ENCODE results near the gene INSL3.

The INSL3 gene

GRCh38 chr19:17855280-17856152 is 34.2 kb upstream of the INSL3 start:
- Histone ChIP-seq H2AFZ (ENCODE audit: low read length) (peak overlapping the region; percentile 30; the same call in 1 of the 2 replicates), H3K9me2 (replicated peaks; ENCODE audit: insufficient read depth, low read length) (no peaks in the 10 kb centered on the region), H3K4me2 (ENCODE audit: low read depth, low read length) (0 out of 2 replicates have a peak overlapping the region, but pooled peaks have one; percentile 33), H3K4me1 (ENCODE audit: low read length) (peaks cover 6% of the 10 kb centered on the region), H3K36me3 (replicated peaks; ENCODE audit: insufficient read depth, low read length) (no peaks in the 10 kb centered on the region; the same call in 1 of the 2 replicates), H3K4me3 (ENCODE audit: low read length) (no peak overlapping the region), H3K79me2 (ENCODE audit: low read length) (peaks cover 9% of the 10 kb centered on the region), H4K20me1 (ENCODE audit: insufficient read depth, low read length) (peaks cover 2% of the 10 kb centered on the region; the same call in 1 of the 2 replicates), H3K27ac (ENCODE audit: low read length) (no peak overlapping the region), H3K27me3 (replicated peaks; ENCODE audit: insufficient read depth, low read length) (peaks cover 8% of the 10 kb centered on the region; the same call in 1 of the 2 replicates), H3K9me3 (replicated peaks; ENCODE audit: insufficient read depth, low read length) (no peaks in the 10 kb centered on the region), H3K9ac (ENCODE audit: low read length) (no peak overlapping the region), H3F3A (ENCODE audit: insufficient read depth, low read length) (peaks cover 6% of the 10 kb centered on the region)
- TF ChIP-seq CTCF (IDR thresholded peaks at IDR 0.05; ENCODE audit: low read length) (peak; percentile 96), EZH2phosphoT487 (IDR thresholded peaks at IDR 0.05; ENCODE audit: low read length) (no peak)
- DNase-seq, result peak; percentile 77

- TF ChIP-seq EZH2 (optimal IDR thresholded peaks at IDR 0.05; ENCODE audit: low read depth, low read length) (no peak), CTCF (IDR thresholded peaks at IDR 0.05; ENCODE audit: low read length) (no peak), EZH2phosphoT487 (IDR thresholded peaks at IDR 0.05; ENCODE audit: low read length) (no peak)
These were observed 32.7 kb upstream of the INSL3 start for GRCh38 chr19:17854061-17854460.

GRCh38 chr19:17848595-17849292 is 27.4 kb upstream of the INSL3 start:
- no peaks in the 10 kb centered on the region for H3K79me2 ChIP-seq (ENCODE audit: low read length)
- H3K36me3 ChIP-seq (replicated peaks; ENCODE audit: insufficient read depth, low read length), result no peaks in the 10 kb centered on the region
- H3K9me2 ChIP-seq (replicated peaks; ENCODE audit: insufficient read depth, low read length), result no peaks in the 10 kb centered on the region
- no peak overlapping the region for H2AFZ ChIP-seq (ENCODE audit: low read length)
- H3K9me3 ChIP-seq (replicated peaks; ENCODE audit: insufficient read depth, low read length), result no peaks in the 10 kb centered on the region
- peaks cover 6% of the 10 kb centered on the region; the same call in 1 of the 2 replicates for H3F3A ChIP-seq (ENCODE audit: insufficient read depth, low read length)
- DNase-seq, result no peak
- H3K4me1 ChIP-seq (ENCODE audit: low read length), result peaks cover 14% of the 10 kb centered on the region
- H3K4me2 ChIP-seq (ENCODE audit: low read depth, low read length), result no peak overlapping the region
- H4K20me1 ChIP-seq (ENCODE audit: insufficient read depth, low read length), result no peaks in the 10 kb centered on the region
- H3K27ac ChIP-seq (ENCODE audit: low read length), result no peak overlapping the region
- TF ChIP-seq EZH2 (optimal IDR thresholded peaks at IDR 0.05; ENCODE audit: low read depth, low read length), result no peak
- no peak for TF ChIP-seq CTCF (IDR thresholded peaks at IDR 0.05; ENCODE audit: low read length)
- TF ChIP-seq EZH2phosphoT487 (IDR thresholded peaks at IDR 0.05; ENCODE audit: low read length), result no peak
- H3K4me3 ChIP-seq (ENCODE audit: low read length), result no peak overlapping the region
- no peaks in the 10 kb centered on the region for H3K27me3 ChIP-seq (replicated peaks; ENCODE audit: insufficient read depth, low read length)
- no peak overlapping the region for H3K9ac ChIP-seq (ENCODE audit: low read length)

More at GRCh38 chr19:17854061-17854460, 32.7 kb upstream of the INSL3 start:
- H3K4me1 ChIP-seq (ENCODE audit: low read length), result peaks cover 11% of the 10 kb centered on the region
- no peak overlapping the region for H3K4me2 ChIP-seq (ENCODE audit: low read depth, low read length)
- H3K79me2 ChIP-seq (ENCODE audit: low read length), result no peaks in the 10 kb centered on the region
- H3K9ac ChIP-seq (ENCODE audit: low read length), result no peak overlapping the region
- H3K4me3 ChIP-seq (ENCODE audit: low read length), result no peak overlapping the region
- no peak overlapping the region for H3K27ac ChIP-seq (ENCODE audit: low read length)
- no peaks in the 10 kb centered on the region for H3K36me3 ChIP-seq (replicated peaks; ENCODE audit: insufficient read depth, low read length)
- no peaks in the 10 kb centered on the region; the same call in 1 of the 2 replicates for H3F3A ChIP-seq (ENCODE audit: insufficient read depth, low read length)
- H3K9me2 ChIP-seq (replicated peaks; ENCODE audit: insufficient read depth, low read length), result no peaks in the 10 kb centered on the region
- no peaks in the 10 kb centered on the region for H4K20me1 ChIP-seq (ENCODE audit: insufficient read depth, low read length)
- peaks cover 8% of the 10 kb centered on the region; the same call in 1 of the 2 replicates for H3K27me3 ChIP-seq (replicated peaks; ENCODE audit: insufficient read depth, low read length)
- no peaks in the 10 kb centered on the region for H3K9me3 ChIP-seq (replicated peaks; ENCODE audit: insufficient read depth, low read length)
- DNase-seq, result no peak
- H2AFZ ChIP-seq (ENCODE audit: low read length), result no peak overlapping the region
